Prostate gland (tissue), 2 donors: Measurements from ENCODE around the gene RAPGEF4. TPM values are rescaled to one million over a fixed set of nuclear protein-coding genes. Genes with fewer than 3 reads are reported as not detected.

ENCODE experiments used
- DNase-seq: peaks from one replicate; pipeline ENCODE4 v3.0.0-alpha.2; 2019; ENCODE audit warnings: low spot score
- H3K27ac ChIP-seq, 2 donors: fragments of 200-600 bp; sonication (generic); 2 replicates each; pipeline ENCODE4 v1.5.1; 2017 to 2019
- H3K27me3 ChIP-seq: fragments of 200-600 bp; sonication (generic); replicated peaks from 2 replicates; pipeline ENCODE4 v1.5.1; 2019; ENCODE audit not compliant: insufficient read depth
- H3K36me3 ChIP-seq, 2 donors: fragments of 200-600 bp; sonication (generic); 1 replicate in 1 of 2; 2 replicates in 1 of 2; pipeline versions ENCODE4 v1.5.1 to v1.8.1; 2017 to 2019
- H3K4me1 ChIP-seq: fragments of 200-600 bp; sonication (generic); replicated peaks from 2 replicates; pipeline ENCODE4 v1.5.1; 2019
- H3K4me3 ChIP-seq, 2 donors: fragments of 200-600 bp; sonication (generic); 2 replicates each; pipeline ENCODE4 v1.5.1; 2017 to 2019
- H3K9me3 ChIP-seq: fragments of 200-600 bp; sonication (generic); 2 replicates; pipeline ENCODE4 v1.5.1; 2017
- CTCF ChIP-seq, 4 experiments: fragments of 200-600 bp in 2 of 4; fragments of 450-650 bp in 2 of 4; sonication (generic) in 2 of 4; IDR thresholded peaks; 1 replicate in 3 of 4; 2 replicates in 1 of 4; pipeline ENCODE4 v1.5.1; 2016 to 2019; ENCODE audit warnings: antibody characterized with exemption in 4 of 4, mild to moderate bottlenecking in 2 of 4, moderate library complexity in 2 of 4
- POLR2A ChIP-seq: fragments of 450-650 bp; IDR thresholded peaks from one replicate; pipeline ENCODE4 v1.6.1; 2016; ENCODE audit warnings: antibody characterized with exemption, mild to moderate bottlenecking
- POLR2AphosphoS5 ChIP-seq: sonication (generic); formaldehyde crosslinking; IDR thresholded peaks from one replicate; pipeline ENCODE4 v1.6.1; 2017; ENCODE audit warnings: antibody characterized with exemption
- WGBS: methylation state at CpG from one replicate; pipeline ENCODE4 v1.1.5; 2018; 5-methylcytosine and 5-hydroxymethylcytosine counted together
- intact Hi-C: fragments of 100-400 bp; cut with DNase I; formaldehyde crosslinking; loops from one replicate; pipeline ENCODE4 v1.14.2; 2022
- total RNA-seq, 2 donors: library from RNA; depleted of rRNA; stranded (reverse); fragments of >200 nt; gene quantifications; one replicate each; pipeline ENCODE4 v1.1.0, GENCODE V29; 2016

The RAPGEF4 gene
- total RNA-seq, 2 donors from 2014 or later = 7.3 to 31.0 TPM

- Histone ChIP-seq H3K27me3 (no peaks in the 10 kb centered on the region), H3K4me3 (no peak overlapping the region), H3K36me3 (no peaks in the 10 kb centered on the region), H3K27ac (no peak overlapping the region), H3K4me1 (no peaks in the 10 kb centered on the region), H3K9me3 (no peaks in the 10 kb centered on the region)
- WGBS = 95% methylated on average over 2 of the region's 2 CpGs
- DNase-seq = no peak
- intact Hi-C loops = no loop called here
- no peak for TF ChIP-seq CTCF (IDR thresholded peaks at IDR 0.05)
- no peak for TF ChIP-seq POLR2AphosphoS5
- no peak for TF ChIP-seq POLR2A
Measured at GRCh38 chr2:172994864-172995263, 259.2 kb downstream of the RAPGEF4 start.

GRCh38 chr2:172995323-172996244 lies 259.9 kb downstream of the RAPGEF4 start:
- no peaks in the 10 kb centered on the region for H3K36me3 ChIP-seq
- no peak overlapping the region for H3K4me3 ChIP-seq
- DNase-seq = peak; percentile 36
- intact Hi-C loops = no loop called here
- H3K9me3 ChIP-seq = no peaks in the 10 kb centered on the region
- WGBS = 57% methylated on average over 14 of the region's 14 CpGs
- H3K4me1 ChIP-seq = no peaks in the 10 kb centered on the region
- no peaks in the 10 kb centered on the region for H3K27me3 ChIP-seq
- TF ChIP-seq POLR2AphosphoS5 = peak; percentile 61
- TF ChIP-seq CTCF (IDR thresholded peaks at IDR 0.05) = peak in 1 of 4 experiments; percentile 11
- TF ChIP-seq POLR2A = no peak
- peak overlapping the region in 1 of 2 donors; percentile 20 for H3K27ac ChIP-seq

GRCh38 chr2:172996387-172996961 lies 260.8 kb downstream of the RAPGEF4 start:
- Histone ChIP-seq H3K36me3 (no peaks in the 10 kb centered on the region), H3K9me3 (no peaks in the 10 kb centered on the region), H3K4me1 (no peaks in the 10 kb centered on the region), H3K27me3 (no peaks in the 10 kb centered on the region), H3K27ac (peak overlapping the region in 1 of 2 donors; percentile 20), H3K4me3 (no peak overlapping the region)
- DNase-seq = no peak
- WGBS = 67% methylated on average over 5 of the region's 5 CpGs
- intact Hi-C loops = no loop called here
- TF ChIP-seq POLR2A (no peak), CTCF (IDR thresholded peaks at IDR 0.05) (no peak), POLR2AphosphoS5 (no peak)

GRCh38 chr2:172997031-172997430 lies 261.4 kb downstream of the RAPGEF4 start:
- 80% methylated on average over 2 of the region's 2 CpGs for WGBS

More at GRCh38 chr2:172997031-172997430, 261.4 kb downstream of the RAPGEF4 start:
- Histone ChIP-seq H3K27ac (no peak overlapping the region), H3K27me3 (no peaks in the 10 kb centered on the region), H3K9me3 (no peaks in the 10 kb centered on the region), H3K4me1 (no peaks in the 10 kb centered on the region), H3K4me3 (no peak overlapping the region), H3K36me3 (no peaks in the 10 kb centered on the region)
- no peak for DNase-seq
- no peak for TF ChIP-seq CTCF (IDR thresholded peaks at IDR 0.05)
- TF ChIP-seq POLR2A = no peak
- no peak for TF ChIP-seq POLR2AphosphoS5
- intact Hi-C loops = no loop called here
